Esophagus mucosa (tissue), 1 donor: Measurements from ENCODE around the gene RPS13. TPM values are rescaled to one million over a fixed set of nuclear protein-coding genes. Genes with fewer than 3 reads are reported as not detected.
"Not testable (repeated sequence)": the region's sequence is repeated elsewhere in the genome, so short reads cannot be mapped to it uniquely, and the experiment has no call there.

Source experiments
- ATAC-seq: fragments of 200-7000 bp; cut with Tn5 transposase; one replicate; pipeline ENCODE4 v1.9.1; 2020
- total RNA-seq: library from RNA; stranded (reverse); gene quantifications from one replicate; pipeline ENCODE4 v1.2.4, GENCODE V29; 2023
- donor health status: DM: yes; HTN: yes; CAD: no.

RPS13 gene
- 952 TPM for total RNA-seq

GRCh38 chr11:17077520-17078401, at the start of gene RPS13:
RPS13 (minus strand) TSS chr11:17077667; CDS start chr11:17077641, 26 bp downstream.
- ATAC-seq = peak; percentile 98

DNA sequence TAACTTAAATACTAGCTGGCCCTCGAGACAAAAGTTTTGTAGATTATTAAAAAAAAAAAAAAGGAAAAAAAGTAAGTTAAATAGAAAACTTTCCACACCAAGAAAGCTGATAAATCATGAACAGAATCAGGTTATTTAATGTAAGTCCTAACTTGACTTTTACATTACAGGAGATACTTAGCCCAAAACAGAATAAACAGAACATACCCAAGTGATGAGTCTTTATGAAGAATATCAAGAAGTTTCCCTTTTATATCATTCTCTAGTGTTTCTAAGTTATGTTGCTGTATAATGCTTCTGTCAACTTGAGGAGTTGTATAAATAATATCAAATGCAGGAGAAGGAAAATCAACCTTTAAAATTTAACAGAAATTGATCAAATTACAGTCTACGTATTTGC, 44.5 kb upstream of the RPS13 start:
- ATAC-seq = no peak

DNA sequence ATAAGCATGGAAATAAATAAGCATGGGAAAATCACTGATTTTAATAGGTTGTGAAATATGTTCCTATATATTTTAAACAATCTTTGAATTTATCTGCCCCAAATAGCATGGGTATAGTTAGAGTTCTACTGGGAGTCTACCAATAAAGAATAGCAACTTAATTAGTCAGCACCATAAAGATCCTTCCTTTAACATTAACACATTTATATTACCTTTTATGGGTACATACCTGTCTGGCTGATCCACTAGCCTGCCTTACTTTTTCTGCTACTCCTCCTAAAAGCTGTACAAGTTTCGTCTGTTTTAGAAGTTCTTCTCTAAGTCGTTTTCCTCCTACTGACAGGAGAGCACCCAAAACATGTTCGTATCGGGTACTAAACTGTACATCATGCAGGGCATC, 39.8 kb upstream of the RPS13 start:
- no peak for ATAC-seq

DNA sequence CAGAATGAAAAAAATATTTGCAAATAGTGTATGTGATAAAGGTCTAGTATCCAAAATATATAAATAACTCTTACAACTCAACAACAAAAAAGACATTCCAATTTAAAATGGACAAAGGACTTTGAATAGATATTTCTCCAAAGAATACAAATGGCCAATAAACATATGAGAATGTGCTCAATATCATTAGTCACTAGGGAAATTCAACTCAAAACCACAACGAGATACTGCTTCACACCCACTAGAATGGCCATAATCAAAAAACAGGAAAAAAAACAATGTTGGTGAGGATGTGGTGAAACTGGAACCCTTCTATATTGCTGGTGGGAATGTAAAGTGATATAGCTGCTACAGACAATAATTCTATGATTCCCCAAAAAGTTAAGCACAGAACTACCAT, 38.6 kb upstream of the RPS13 start:
- ATAC-seq = no peak

DNA sequence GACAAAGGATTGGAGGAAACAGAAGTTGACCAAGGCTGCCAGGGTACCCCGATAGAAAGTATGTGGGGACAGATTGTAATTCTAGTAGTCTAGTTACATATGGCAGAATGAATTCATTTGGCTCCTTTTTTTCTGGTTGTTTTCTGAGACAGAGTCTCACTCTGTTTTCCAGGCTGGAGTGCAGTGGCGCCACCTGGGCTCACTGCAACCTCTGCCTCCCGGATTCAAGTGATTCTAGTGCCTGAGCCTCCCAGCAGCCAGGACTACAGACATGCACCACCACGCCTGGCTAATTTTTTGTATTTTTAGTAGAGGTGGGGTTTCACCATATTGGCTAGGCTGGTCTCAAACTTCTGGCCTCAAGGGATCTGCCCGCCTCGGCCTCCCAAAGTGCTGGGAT, 30.3 kb upstream of the RPS13 start:
- not testable (repeated sequence) for ATAC-seq

DNA sequence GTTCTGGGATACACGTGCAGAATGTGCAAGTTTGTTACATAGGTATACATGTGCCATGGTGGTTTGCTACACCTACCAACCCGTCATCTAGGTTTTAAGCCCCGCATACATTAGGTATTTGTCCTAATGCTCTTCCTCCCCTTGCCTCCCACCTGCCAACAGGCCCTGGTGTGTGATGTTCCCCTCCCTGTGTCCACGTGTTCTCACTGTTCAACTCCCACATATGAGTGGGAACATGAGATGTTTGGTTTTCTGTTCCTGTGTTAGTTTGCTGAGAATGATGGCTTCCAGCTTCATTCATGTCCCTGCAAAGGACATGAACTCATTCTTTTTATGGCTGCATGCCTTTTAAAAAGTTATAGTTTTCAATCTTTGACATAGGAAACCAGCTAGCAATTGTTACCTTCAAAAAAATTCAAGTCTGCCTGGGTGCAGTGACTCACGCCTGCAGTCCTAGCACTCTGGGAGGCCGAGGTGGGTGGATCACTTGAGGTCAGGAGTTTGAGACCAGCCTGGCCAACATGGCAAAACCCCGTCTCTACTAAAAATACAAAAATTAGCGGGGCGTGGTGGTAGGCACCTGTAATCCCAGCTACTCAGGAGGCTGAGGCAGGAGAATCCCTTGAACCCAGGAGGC, 28.1 kb upstream of the RPS13 start:
- not testable (repeated sequence) for ATAC-seq

- no peak for ATAC-seq
These were observed 25.0 kb upstream of the RPS13 start for GRCh38 chr11:17102462-17102861.

- no peak for ATAC-seq
These were observed 21.2 kb upstream of the RPS13 start for GRCh38 chr11:17098658-17099057.

- no peak for ATAC-seq
These were observed 20.6 kb upstream of the RPS13 start for GRCh38 chr11:17098038-17098437.

- ATAC-seq = not testable (repeated sequence)
These were observed 8.5 kb upstream of the RPS13 start for GRCh38 chr11:17085976-17086375.

GRCh38 chr11:17077240-17077519, 287 bp downstream of the RPS13 start:
- ATAC-seq = peak; percentile 37

DNA sequence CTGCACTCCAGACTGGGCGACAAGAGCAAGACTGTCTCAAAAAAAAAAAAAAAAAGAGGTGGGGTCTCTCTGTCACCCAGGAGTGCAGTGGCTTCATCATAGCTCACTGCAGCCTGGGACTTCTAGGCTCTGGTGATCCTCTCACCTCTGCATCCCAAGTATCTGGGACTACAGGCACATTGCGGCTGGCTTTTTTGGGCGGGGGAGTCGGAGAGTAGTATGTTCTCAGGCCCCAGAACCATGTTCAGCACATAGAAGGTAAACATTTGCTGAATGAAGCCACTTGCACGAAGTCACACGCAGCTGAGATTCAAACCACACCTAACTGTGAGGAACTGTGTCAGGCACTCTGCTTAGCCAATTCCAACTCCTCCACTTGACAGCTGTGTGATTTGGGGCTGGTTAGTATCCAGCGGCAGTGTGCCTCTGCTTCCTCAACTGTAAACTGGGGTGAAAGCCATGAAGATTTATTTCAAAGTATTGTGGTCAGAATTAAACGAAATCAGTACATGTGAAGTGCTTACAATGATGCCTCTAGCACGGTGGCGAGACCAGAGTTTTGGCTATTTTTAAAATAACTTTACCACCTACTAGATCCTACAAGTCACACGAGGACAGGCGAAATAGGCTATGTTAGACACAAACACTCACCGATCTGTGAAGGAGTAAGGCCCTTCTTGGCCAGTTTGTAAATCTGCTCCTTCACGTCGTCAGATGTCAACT, 789 bp downstream of the RPS13 start:
- ATAC-seq = peak; percentile 39

DNA sequence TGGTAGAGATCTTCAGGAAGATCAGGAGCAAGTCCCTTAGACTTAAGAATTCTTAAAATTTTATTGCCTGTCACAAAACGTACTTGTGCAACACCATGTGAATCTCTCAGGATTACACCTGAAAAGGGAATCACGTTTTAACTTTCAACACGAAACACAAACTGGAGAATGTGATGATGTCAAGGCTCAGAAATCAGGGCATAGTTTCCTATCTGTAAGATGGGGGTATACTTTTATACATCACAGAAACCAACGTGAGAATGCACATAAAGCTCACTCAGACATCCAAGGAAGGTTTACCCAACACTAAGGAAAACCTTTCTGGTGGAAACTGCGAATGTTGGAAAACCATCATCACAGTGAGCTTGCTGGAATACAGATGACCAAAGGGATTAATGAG, 2.0 kb downstream of the RPS13 start:
- ATAC-seq = no peak

GRCh38 chr11:17073370-17074027, 4.0 kb downstream of the RPS13 start:
- ATAC-seq = no peak

GRCh38 chr11:17067417-17067816, 10.1 kb downstream of the RPS13 start:
- ATAC-seq = no peak

DNA sequence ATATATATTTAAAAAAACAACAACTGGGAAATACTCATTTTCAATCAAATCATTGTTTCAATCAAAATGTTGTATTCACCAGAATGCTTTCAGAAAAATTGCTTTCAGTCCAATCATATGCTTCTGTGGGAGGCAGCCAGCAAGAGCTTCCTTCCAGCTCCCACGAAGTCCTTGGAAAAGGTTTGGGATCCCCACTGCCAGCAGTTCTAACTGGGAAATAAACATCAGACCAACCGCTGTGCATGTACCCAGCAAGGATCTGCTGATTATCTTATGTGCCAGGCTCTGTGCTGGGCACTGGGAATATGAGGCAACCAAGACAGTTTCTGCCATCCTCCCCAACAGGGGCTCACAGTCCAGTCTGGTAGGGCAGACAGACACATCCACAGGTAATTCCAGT, 10.8 kb downstream of the RPS13 start:
- no peak for ATAC-seq

- peak; percentile 88 for ATAC-seq
These were observed 14.1 kb downstream of the RPS13 start for GRCh38 chr11:17063171-17064002.

GRCh38 chr11:17051146-17051545, 26.3 kb downstream of the RPS13 start:
- ATAC-seq = not testable (repeated sequence)

DNA sequence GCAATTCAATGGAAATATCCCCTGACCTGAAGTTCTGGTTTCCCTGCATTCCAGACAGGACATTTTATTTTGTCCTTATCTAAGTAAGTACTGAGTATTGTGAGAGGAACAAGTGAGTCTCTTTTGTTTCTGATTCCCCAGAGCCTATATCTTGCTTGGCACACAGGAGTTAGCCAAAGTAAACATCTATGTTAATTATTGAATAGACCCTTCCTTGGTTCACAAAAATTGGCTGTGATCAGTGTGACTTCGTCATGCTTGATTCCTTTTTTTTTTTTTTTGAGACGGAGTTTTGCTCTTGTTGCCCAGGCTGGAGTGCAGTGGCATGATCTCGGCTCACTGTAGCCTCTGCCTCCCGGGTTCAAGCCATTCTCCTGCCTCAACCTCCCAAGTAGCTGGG, 29.0 kb downstream of the RPS13 start:
- ATAC-seq = not testable (repeated sequence)

GRCh38 chr11:17046690-17047089, 30.8 kb downstream of the RPS13 start:
- no peak for ATAC-seq

GRCh38 chr11:17036666-17037658, 40.5 kb downstream of the RPS13 start:
- ATAC-seq = no peak
